Ovary (tissue), 9 donors: ENCODE data around the gene LENG9. TPM values are rescaled to one million over a fixed set of nuclear protein-coding genes. Genes with fewer than 3 reads are reported as not detected.
"Not testable (repeated sequence)": the region's sequence is repeated elsewhere in the genome, so short reads cannot be mapped to it uniquely, and the experiment has no call there.

Experiments
- DNase-seq, 5 donors: peaks; one replicate each; pipeline ENCODE4 v3.0.0-alpha.2; 2019 to 2020
- H3K27ac ChIP-seq, 2 donors: fragments of 200-600 bp; one replicate each; pipeline versions ENCODE4 v1.5.1 to v1.8.0; 2019 to 2022
- H3K27me3 ChIP-seq: fragments of 200-600 bp; one replicate; pipeline ENCODE4 v1.8.0; 2022
- H3K36me3 ChIP-seq: fragments of 200-600 bp; sonication (generic); one replicate; pipeline ENCODE4 v1.5.1; 2019
- H3K4me1 ChIP-seq: one replicate; pipeline ENCODE4 v1.8.1; 2013; ENCODE audit warnings: mild to moderate bottlenecking, moderate library complexity; ENCODE audit not compliant: insufficient read depth
- H3K4me3 ChIP-seq: fragments of 200-600 bp; sonication (generic); one replicate; pipeline ENCODE4 v1.5.1; 2017
- H3K9me3 ChIP-seq, 2 donors: fragments of 200-600 bp in 1 of 2; sonication (generic) in 1 of 2; one replicate each; pipeline versions ENCODE4 v1.5.1 to v1.8.1; 2013 to 2019; ENCODE audit warnings: mild to moderate bottlenecking in 1 of 2, moderate library complexity in 1 of 2
- CTCF ChIP-seq, 3 donors: fragments of 450-650 bp in 2 of 3; fragments of 200-600 bp in 1 of 3; IDR thresholded peaks; one replicate each; pipeline versions ENCODE4 v1.5.1 to v1.8.0; 2016 to 2022; ENCODE audit warnings: antibody characterized with exemption in 3 of 3, mild to moderate bottlenecking in 1 of 3
- EP300 ChIP-seq: sonication (generic); formaldehyde crosslinking; IDR thresholded peaks from one replicate; pipeline ENCODE4 v1.6.1; 2017; ENCODE audit warnings: antibody characterized with exemption
- POLR2A ChIP-seq: fragments of 450-650 bp; IDR thresholded peaks from one replicate; pipeline ENCODE4 v1.6.1; 2017; ENCODE audit warnings: antibody characterized with exemption, mild to moderate bottlenecking, moderate library complexity
- WGBS, 3 donors: extraction: QIAGEN DNeasy Blood & Tissue Kit in 1 of 3; methylation state at CpG; one replicate each; pipeline versions ENCODE4 v1.1.5 to v1.1.7; 2013 to 2017; 5-methylcytosine and 5-hydroxymethylcytosine counted together
- intact Hi-C, 4 donors: fragments of 100-400 bp; cut with DNase I; formaldehyde crosslinking; loops; one replicate each; pipeline versions ENCODE4 v1.11.0 to v1.15.1; 2022 to 2023
- polyA plus RNA-seq, 2 donors: library from polyadenylated mRNA; stranded (reverse); fragments of 200-250 nt in 1 of 2; fragments of 350-450 nt in 1 of 2; fragmentation: Illumina TruSeq in 1 of 2; extraction: RNeasy Lipid Tissue Mini Kit (QIAGEN cat#74804) in 1 of 2; gene quantifications; one replicate each; pipeline ENCODE4 v1.2.3, GENCODE V29; 2013 to 2014
- total RNA-seq, 7 donors: library from RNA; depleted of rRNA in 2 of 7; stranded (reverse); fragments of >200 nt in 2 of 7; fragmentation: NEBNext Ultra II Directional in 3 of 7; extraction: Animal tissue kit (Norgen Biotek cat#: 25700) in 3 of 7; gene quantifications; one replicate each; pipeline versions ENCODE4 v1.1.0 to v1.2.4, GENCODE V29; 2016 to 2023
- donor health status: DM: no; HTN: no; CAD: no; lungs with moderate emphysema.
- donor health status: DM: no; HTN: no; CAD: no.
- donor health status: Bipolar disorder and iron deficiency.
- donor health status: DM: yes; HTN: yes; CAD: no.
- donor health status: DM: no; HTN: no; CAD: no.
- donor health status: DM: yes; HTN: yes; CAD: no.

The LENG9 gene
- total and polyA plus RNA-seq, 9 donors, result 0.70 to 8.3 (median 4.1) TPM

GRCh38 chr19:54506079-54506478 lies 42.5 kb upstream of the LENG9 start:
- Histone ChIP-seq H3K9me3 (no peaks in the 10 kb centered on the region), H3K27ac (no peak overlapping the region), H3K36me3 (no peaks in the 10 kb centered on the region), H3K4me3 (no peak overlapping the region), H3K4me1 (no peaks in the 10 kb centered on the region), H3K27me3 (no peaks in the 10 kb centered on the region)
- 58 to 93% (median 59%) methylated on average over 10 of the region's 10 CpGs for WGBS, 3 donors
- intact Hi-C loops, result no loop called here
- no peak for TF ChIP-seq EP300
- TF ChIP-seq CTCF (IDR thresholded peaks at IDR 0.05), result no peak
- no peak for TF ChIP-seq POLR2A
- DNase-seq, result no peak

GRCh38 chr19:54505542-54505941 lies 42.0 kb upstream of the LENG9 start:
- 76 to 82% (median 77%) methylated on average over 4 of the region's 4 CpGs for WGBS, 3 donors

GRCh38 chr19:54502518-54503048 lies 39.0 kb upstream of the LENG9 start, which contains the start of gene LAIR2:
LAIR2 (plus strand) TSS chr19:54502831; CDS start chr19:54502919, 88 bp downstream.
- H3K9me3 ChIP-seq, result no peaks in the 10 kb centered on the region
- no peaks in the 10 kb centered on the region for H3K36me3 ChIP-seq
- no peak within 1 kb of the TSS for H3K27ac ChIP-seq
- WGBS, 3 donors, result 62 to 74% (median 70%) methylated on average over 14 of the region's 14 CpGs
- no peaks in the 10 kb centered on the region for H3K4me1 ChIP-seq
- H3K27me3 ChIP-seq, result no peaks in the 10 kb centered on the region
- DNase-seq, result no peak
- no peak for TF ChIP-seq CTCF (IDR thresholded peaks at IDR 0.05)
- TF ChIP-seq POLR2A, result no peak
- no peak for TF ChIP-seq EP300
- intact Hi-C loops, result no loop called here
- H3K4me3 ChIP-seq, result no peak within 1 kb of the TSS

More at GRCh38 chr19:54505542-54505941, 42.0 kb upstream of the LENG9 start:
- H3K4me3 ChIP-seq, H3K36me3 ChIP-seq, H3K9me3 ChIP-seq, H3K4me1 ChIP-seq, H3K27me3 ChIP-seq, intact Hi-C loops, DNase-seq, H3K27ac ChIP-seq: not testable (repeated sequence)

- H3K27ac ChIP-seq, H3K9me3 ChIP-seq, H3K36me3 ChIP-seq, H3K4me1 ChIP-seq, H3K4me3 ChIP-seq, DNase-seq, intact Hi-C loops, H3K27me3 ChIP-seq: not testable (repeated sequence)
- 73 to 79% (median 76%) methylated on average over 9 of the region's 9 CpGs for WGBS, 3 donors
Measured at GRCh38 chr19:54498451-54498772, 34.8 kb upstream of the LENG9 start.

GRCh38 chr19:54497747-54498450 lies 34.3 kb upstream of the LENG9 start:
- intact Hi-C loops, H3K27ac ChIP-seq, H3K4me3 ChIP-seq, H3K4me1 ChIP-seq, H3K27me3 ChIP-seq, DNase-seq, H3K36me3 ChIP-seq, H3K9me3 ChIP-seq: not testable (repeated sequence)
- 71 to 84% (median 74%) methylated on average over 5 to 9 of the region's 15 CpGs for WGBS, 3 donors

GRCh38 chr19:54495284-54495683 lies 31.7 kb upstream of the LENG9 start:
- H3K27ac ChIP-seq, DNase-seq, intact Hi-C loops, H3K9me3 ChIP-seq, H3K27me3 ChIP-seq, H3K4me3 ChIP-seq, H3K36me3 ChIP-seq, H3K4me1 ChIP-seq: not testable (repeated sequence)
- WGBS, 3 donors, result 69 to 72% (median 71%) methylated on average over 5 of the region's 5 CpGs
